HL-60/S4 treated with phorbol 12-myristate 13-acetate at 8.2 ng/mL for 4 days and 3 days (cell line): Measurements from ENCODE around the gene FARP1.

ENCODE experiments used
- in situ Hi-C: fragments of 300-500 bp; cut with MboI; formaldehyde crosslinking; loops from 2 replicates; pipeline ENCODE4 v1.15.0; 2022; ENCODE audit warnings: low sequenced_read_pairs

Gene FARP1

GRCh38 chr13:98471934-98472333 is 329.0 kb downstream of the FARP1 start:
- in situ Hi-C loops, result no loop called here

DNA sequence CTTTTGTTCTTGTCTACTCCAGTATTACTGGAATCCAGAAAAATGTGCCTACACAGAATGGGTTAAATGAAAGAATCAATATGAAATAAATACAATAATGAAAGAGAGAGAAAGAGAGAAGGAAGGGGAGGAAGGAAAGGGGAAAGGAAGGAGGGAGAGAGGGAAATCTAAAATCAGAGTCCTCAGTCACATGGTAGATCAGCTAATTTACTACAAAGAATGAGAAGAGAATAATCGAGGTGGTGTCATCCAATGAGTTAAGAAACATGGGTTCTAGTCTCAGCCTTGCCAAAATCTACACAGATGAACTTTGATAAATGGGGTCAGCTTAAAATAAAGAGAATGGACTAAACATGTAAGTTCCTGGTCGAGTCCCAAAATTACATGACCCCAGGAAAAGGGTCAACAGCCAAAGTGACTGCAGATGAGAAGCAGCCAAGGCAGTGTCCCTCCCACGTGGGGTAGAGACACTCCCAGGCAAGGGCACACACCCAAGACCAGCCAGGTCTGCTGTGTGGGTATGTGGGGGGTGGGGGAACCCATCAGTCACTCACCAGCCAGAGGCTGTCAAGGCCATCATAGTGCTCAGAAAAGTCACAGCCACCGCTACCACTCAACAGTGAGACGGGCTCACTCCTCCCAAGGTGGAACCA is 330.4 kb downstream of the FARP1 start:
- in situ Hi-C loops, result no loop called here

DNA sequence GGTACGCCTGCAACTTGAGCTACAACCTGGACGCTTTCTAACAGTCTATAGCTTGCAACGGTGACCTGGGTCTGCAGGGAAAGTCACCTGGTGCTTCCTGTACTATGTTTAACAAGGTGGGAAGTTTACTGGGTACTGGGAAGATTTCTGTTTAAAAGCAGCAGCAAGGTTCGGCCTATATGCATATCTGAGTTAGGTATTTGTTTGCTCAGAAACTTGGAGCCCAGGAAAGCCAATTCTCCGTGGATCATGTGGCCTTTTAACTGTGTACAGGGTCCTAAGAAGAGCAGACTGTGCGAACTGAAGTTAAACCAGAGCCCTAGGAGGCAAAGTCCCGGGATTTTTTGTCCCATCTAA is 330.9 kb downstream of the FARP1 start:
- in situ Hi-C loops, result no loop called here

DNA sequence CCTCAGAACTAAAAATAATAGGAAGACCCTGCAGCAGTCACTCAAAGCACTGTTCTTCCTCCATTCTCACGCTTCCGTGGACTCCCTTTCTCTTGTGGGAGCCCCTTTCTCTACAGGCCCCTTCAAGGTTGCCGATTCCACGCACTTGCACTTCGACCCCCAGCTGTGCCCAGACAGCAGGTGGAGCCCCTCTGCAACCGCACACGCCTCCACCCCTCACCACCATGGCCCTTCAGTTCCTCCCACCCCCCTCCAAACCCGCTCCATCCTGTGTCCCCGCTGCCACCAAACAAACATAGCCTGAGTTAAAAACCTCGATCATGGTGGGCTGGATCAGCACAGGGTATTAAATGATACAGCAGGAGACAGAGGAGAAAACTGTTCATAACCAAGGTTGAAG is 331.4 kb downstream of the FARP1 start:
- in situ Hi-C loops, result no loop called here

- in situ Hi-C loops, result no loop called here
These were observed 331.9 kb downstream of the FARP1 start for GRCh38 chr13:98474761-98475160.

- in situ Hi-C loops, result no loop called here
These were observed 332.6 kb downstream of the FARP1 start for GRCh38 chr13:98475522-98475921.

DNA sequence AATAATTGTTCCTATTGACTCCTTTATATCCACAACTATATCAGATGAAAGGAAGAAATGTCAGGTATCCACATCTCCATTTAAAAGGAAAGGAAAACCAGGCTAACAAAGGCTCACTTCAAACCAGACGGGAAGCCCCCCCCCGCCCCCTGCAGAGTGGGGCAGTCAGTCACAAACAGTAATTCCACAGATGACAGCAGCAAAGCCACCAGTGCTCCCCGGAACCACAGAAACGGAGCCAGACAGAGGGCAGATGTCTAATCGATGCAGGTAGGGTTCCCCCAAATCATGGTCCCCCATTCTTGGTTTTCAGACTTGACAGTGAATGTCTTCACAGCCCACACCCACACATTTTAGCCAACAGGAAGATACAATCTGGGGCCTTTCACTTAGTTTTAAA is 333.2 kb downstream of the FARP1 start:
- in situ Hi-C loops, result no loop called here

DNA sequence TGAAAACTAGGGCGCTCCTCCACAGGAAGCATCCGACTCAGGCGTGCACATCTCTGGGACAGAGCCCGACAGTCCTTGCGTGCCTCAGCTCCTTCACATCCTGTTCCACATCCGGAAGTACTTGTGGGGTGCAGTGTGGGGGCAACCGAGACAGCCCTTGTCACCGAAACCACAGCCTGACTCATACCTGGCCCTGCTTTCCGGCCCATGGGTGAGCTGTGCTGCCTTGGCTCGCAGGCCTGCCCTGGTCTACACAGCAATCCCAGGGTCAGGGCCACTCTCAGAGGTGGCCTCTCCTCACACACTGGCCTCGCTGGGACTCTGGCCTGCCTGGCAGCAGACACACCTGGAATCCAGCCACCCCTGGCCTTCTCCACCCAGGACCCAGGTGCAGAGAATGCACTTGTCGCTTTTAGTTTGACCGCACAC is 333.7 kb downstream of the FARP1 start:
- in situ Hi-C loops, result no loop called here

GRCh38 chr13:98478189-98479129 is 335.6 kb downstream of the FARP1 start:
- in situ Hi-C loops, result no loop called here

DNA sequence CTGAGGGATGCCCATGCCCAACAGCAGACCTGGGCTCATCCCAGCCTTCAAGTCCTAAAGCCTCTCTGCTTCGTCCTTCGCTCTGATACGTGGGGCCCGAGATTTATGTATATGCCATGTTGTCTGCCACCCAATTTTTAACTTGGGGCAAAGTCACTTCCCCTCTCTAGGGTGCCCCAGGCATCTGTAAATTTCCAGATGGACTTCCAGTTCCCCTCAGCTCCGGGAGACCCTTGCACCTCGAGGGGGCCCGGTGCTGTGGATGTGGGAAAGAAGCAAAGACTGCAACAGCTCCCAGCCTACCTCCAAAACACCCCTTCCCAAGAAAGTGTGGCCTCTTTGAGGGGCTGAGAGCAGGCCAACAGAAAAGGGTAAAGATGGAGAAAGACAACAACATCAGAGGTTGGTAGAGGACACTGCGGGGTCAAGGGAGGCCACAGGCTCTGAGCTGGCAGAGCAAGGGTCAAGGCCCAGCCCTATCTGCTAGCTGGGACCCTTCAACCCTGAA is 336.7 kb downstream of the FARP1 start:
- in situ Hi-C loops, result no loop called here

GRCh38 chr13:98480915-98481877 is 338.3 kb downstream of the FARP1 start:
- in situ Hi-C loops, result no loop called here

DNA sequence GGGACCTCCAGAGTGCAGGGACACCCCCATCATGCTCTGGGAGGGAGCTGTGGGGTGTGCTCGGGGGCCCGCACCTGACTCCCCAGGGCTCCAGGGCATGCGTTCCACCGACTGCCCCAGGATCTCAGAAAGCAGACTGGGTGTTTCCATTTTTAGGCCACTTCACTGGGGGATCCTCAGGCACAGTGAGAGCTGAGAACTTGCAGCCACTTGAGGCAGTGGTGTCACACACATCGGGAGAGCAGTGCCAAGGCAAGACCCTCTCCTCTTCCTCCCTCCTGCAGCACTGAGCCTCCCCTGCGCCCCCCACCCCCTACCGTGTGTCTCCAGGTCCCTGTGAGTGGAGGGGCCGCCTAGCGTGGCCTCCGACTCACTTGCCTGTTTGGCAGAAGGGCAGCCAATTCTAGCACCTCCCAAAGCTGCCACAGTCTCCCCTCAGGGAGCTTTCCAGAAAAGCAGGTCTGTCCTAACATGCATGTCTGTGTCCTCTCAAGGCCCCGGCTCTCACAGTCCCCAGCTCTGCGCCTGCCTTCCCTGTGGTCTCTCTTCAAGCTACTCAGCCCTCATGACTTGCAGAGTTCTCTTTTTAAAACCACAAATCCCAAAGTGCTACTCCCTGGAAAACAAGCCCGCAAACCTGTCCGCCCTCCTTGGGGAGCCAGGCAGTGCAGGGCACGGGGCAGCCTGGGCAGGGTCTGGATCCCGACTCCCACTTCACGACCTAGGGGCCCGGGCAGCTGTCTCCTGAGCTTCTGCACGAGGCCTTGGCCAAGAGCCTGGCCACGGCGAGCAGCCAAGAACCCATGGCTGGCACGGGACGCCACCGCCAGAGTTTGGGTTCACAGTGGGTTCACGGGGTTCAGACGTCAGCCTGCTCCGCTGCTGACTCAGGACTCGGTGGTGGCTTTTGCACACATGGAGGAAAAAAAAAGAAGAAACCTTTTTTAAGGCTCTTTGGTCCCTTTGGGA is 339.9 kb downstream of the FARP1 start:
- in situ Hi-C loops, result no loop called here

- in situ Hi-C loops, result no loop called here
These were observed 340.9 kb downstream of the FARP1 start for GRCh38 chr13:98483601-98484288.

DNA sequence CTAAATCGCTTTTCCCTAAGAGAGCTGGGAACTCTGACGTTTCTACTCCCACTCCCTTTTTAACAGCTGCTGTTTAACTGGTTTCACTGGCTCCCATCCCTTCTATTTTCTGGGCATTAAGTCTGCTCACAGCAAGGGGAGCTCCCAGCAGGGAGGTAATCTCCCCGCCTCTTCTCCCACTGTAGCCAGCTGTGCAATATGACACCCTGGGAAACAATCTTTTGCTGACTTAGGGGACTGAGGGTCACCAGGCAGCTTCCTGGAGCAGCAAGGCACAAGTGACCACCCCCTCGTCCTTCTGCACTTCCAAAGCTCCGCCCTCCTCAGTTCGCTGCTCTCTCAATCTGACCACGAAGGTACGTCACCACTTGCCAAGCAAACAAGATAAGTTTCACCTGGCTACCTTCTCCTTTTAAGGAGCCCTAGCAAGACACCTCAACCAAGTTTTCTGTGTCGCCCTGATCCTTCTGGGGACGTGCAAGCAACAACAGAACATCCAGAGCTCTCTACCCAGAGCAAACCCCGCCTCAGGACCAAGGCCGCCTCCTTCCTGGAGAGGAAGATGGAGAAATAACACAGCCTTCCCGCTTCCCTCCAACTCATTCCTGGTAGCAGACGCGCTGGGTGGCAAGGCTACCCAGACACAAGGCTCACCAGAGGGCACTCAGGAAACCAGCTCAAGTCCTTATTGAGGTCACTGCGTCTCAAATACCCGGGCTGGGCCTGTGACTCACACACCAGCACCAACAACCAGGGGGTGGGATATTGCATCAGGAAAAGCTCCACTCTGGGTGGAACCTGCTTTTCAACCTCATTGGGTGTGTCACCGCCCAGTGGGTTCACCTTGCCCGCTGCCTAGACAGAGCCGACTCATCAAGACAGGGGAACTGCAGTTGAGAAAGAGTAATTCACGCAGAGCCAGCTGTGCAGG is 341.7 kb downstream of the FARP1 start:
- in situ Hi-C loops, result no loop called here

GRCh38 chr13:98485561-98485960 is 342.7 kb downstream of the FARP1 start:
- in situ Hi-C loops, result no loop called here

DNA sequence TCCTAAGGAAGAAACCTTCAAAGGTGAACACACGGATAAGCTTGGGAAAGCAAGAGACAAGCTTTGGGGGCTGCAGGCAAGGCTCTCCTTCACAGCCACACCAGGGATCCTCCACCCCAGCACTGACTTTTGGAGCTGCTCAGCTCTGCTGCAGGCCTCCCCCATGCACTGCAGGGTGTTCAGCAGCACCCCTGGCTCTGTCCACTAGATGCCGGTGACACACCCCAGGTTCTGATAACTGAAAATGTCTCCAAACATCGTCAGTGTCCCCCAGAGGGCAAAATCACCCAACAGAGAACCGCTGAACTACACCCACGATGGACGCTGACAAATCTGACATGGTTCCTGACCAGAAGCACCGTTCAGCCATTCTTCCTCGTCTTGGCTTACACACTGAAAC is 343.5 kb downstream of the FARP1 start:
- in situ Hi-C loops, result no loop called here

GRCh38 chr13:98487016-98487415 is 344.1 kb downstream of the FARP1 start:
- in situ Hi-C loops, result no loop called here

GRCh38 chr13:98487522-98487921 is 344.6 kb downstream of the FARP1 start:
- in situ Hi-C loops, result no loop called here
